OCI-LY7 (cell line): ENCODE measurements around the gene WIPF1. TPM values are rescaled to one million over a fixed set of nuclear protein-coding genes. Genes with fewer than 3 reads are reported as not detected.

Experiments
- BruUV-seq: library from RNA; stranded (reverse); fragments of 400-500 nt; replicated peaks from 2 replicates; lab custom pipeline; 2021; lab: Mats Ljungman, UMichigan
- CTCF ChIA-PET: fragments of 300-600 bp; sonication (Branson Sonifier 250); formaldehyde crosslinking; loops from one replicate; lab custom pipeline; 2022; ENCODE audit warnings: antibody characterized with exemption; ENCODE audit not compliant: unreplicated experiment; lab: Charles Lee
- POLR2A ChIA-PET: fragments of 300-600 bp; sonication (Branson Sonifier 250); formaldehyde crosslinking; loops from one replicate; lab custom pipeline; 2022; ENCODE audit warnings: antibody characterized with exemption; lab: Charles Lee
- DNase-seq: peaks from one replicate; pipeline ENCODE4 v3.0.0-alpha.2; 2015; ENCODE audit warnings: low spot score
- H2AFZ ChIP-seq: fragments of 200-600 bp; sonication (generic), shearing (Covaris generic); 2 replicates; pipeline ENCODE4 v1.6.1; 2014; ENCODE audit warnings: mild to moderate bottlenecking, antibody characterized with exemption, low read length, moderate library complexity
- H3K27ac ChIP-seq: fragments of 200-600 bp; sonication (generic); 2 replicates; pipeline ENCODE4 v1.5.1; 2014; ENCODE audit warnings: mixed run types, low read depth, mild to moderate bottlenecking, moderate library complexity, low read length, inconsistent platforms; ENCODE audit not compliant: poor library complexity, severe bottlenecking
- H3K36me3 ChIP-seq: fragments of 200-600 bp; sonication (generic); 2 replicates; pipeline ENCODE4 v1.6.1; 2014; ENCODE audit warnings: mild to moderate bottlenecking, antibody characterized with exemption, low read length, moderate library complexity, mixed read lengths; ENCODE audit not compliant: insufficient read depth
- H3K4me1 ChIP-seq: fragments of 200-600 bp; sonication (generic); 2 replicates; pipeline ENCODE4 v1.5.1; 2014; ENCODE audit warnings: mild to moderate bottlenecking, low read length; ENCODE audit not compliant: insufficient read depth, poor library complexity, severe bottlenecking
- H3K4me2 ChIP-seq: fragments of 200-600 bp; sonication (generic); 2 replicates; pipeline ENCODE4 v1.6.1; 2014; ENCODE audit warnings: mild to moderate bottlenecking, low read length
- H3K4me3 ChIP-seq: fragments of 200-600 bp; sonication (generic); 2 replicates; pipeline ENCODE4 v1.5.1; 2014; ENCODE audit warnings: mild to moderate bottlenecking, low read depth, low read length; ENCODE audit not compliant: poor library complexity, severe bottlenecking
- H3K79me2 ChIP-seq: fragments of 200-600 bp; sonication (generic); 2 replicates; pipeline ENCODE4 v1.6.1; 2016; ENCODE audit warnings: low read depth, mild to moderate bottlenecking, low read length, moderate library complexity, mixed read lengths; ENCODE audit not compliant: insufficient read depth
- H3K9me2 ChIP-seq: fragments of 200-600 bp; sonication (generic); 2 replicates; pipeline ENCODE4 v1.6.1; 2016; ENCODE audit warnings: mild to moderate bottlenecking, low read length, mixed read lengths; ENCODE audit not compliant: insufficient read depth
- H3K9me3 ChIP-seq: fragments of 200-600 bp; sonication (generic); 2 replicates; pipeline ENCODE4 v1.6.1; 2014; ENCODE audit warnings: mild to moderate bottlenecking, mixed run types, low read length, mixed read lengths
- H4K20me1 ChIP-seq: fragments of 200-600 bp; sonication (generic); 2 replicates; pipeline ENCODE4 v1.6.1; 2014; ENCODE audit warnings: mild to moderate bottlenecking, antibody characterized with exemption, low read length, moderate library complexity, mixed read lengths; ENCODE audit not compliant: insufficient read depth
- CTCF ChIP-seq: fragments of 200-600 bp; sonication (generic); conservative IDR thresholded peaks from 2 replicates; pipeline ENCODE4 v1.5.1; 2014; ENCODE audit warnings: mild to moderate bottlenecking, antibody characterized with exemption, low read length, moderate library complexity, mixed read lengths
- EZH2phosphoT487 ChIP-seq: fragments of 200-600 bp; sonication (generic); IDR thresholded peaks from 2 replicates; pipeline ENCODE4 v1.6.1; 2018; ENCODE audit warnings: low read depth, borderline replicate concordance, mild to moderate bottlenecking, mixed run types, antibody characterized with exemption, low read length, moderate library complexity, mixed read lengths
- intact Hi-C: fragments of 100-400 bp; cut with micrococcal nuclease; formaldehyde crosslinking; loops from one replicate; pipeline ENCODE4 v1.10.0; 2022; ENCODE audit not compliant: unreplicated experiment
- total RNA-seq, 2 experiments: library from RNA; depleted of rRNA in 1 of 2; stranded (reverse); fragments of >200 nt in 1 of 2; shearing (Covaris generic) in 1 of 2; gene quantifications; 2 replicates each; pipeline ENCODE4 v1.2.3, GENCODE V29; 2014 to 2022

Gene WIPF1
- total RNA-seq, 2 experiments from 2014 or later, result 27.1 to 192 TPM

GRCh38 chr2:174516501-174517378 lies 80.9 kb downstream of the WIPF1 start:
- ChIA-PET CTCF (no interaction called here), POLR2A (interaction anchor here (0.7 to 1.2 kb wide), 2 partner anchors 24 to 79 kb away, joined by 3 to 6 read pairs; no protein-coding TSS in a partner anchor)
- no peak overlapping the region; the same call in 1 of the 2 replicates for H3K4me2 ChIP-seq
- H2AFZ ChIP-seq, result no peak overlapping the region
- intact Hi-C loops, result no loop called here
- DNase-seq, result peak; percentile 14
- TF ChIP-seq CTCF (no peak), EZH2phosphoT487 (no peak)
- H3K36me3 ChIP-seq, result no peaks in the 10 kb centered on the region
- no peaks in the 10 kb centered on the region for H3K4me1 ChIP-seq
- H3K9me3 ChIP-seq, result peaks cover 7% of the 10 kb centered on the region; the same call in 1 of the 2 replicates
- BruUV-seq, result no TSS peak
- H3K4me3 ChIP-seq, result no peak overlapping the region
- no peak overlapping the region for H3K27ac ChIP-seq
- H3K9me2 ChIP-seq, result no peaks in the 10 kb centered on the region
- no peaks in the 10 kb centered on the region for H3K79me2 ChIP-seq
- no peaks in the 10 kb centered on the region for H4K20me1 ChIP-seq

- H3K36me3 ChIP-seq, result no peaks in the 10 kb centered on the region
- H3K4me2 ChIP-seq, result no peak overlapping the region
- H2AFZ ChIP-seq, result no peak overlapping the region
- peaks cover 28% of the 10 kb centered on the region for H3K9me3 ChIP-seq
- H3K4me3 ChIP-seq, result no peak overlapping the region
- intact Hi-C loops, result no loop called here
- no peak overlapping the region for H3K27ac ChIP-seq
- no peaks in the 10 kb centered on the region for H4K20me1 ChIP-seq
- no peak for DNase-seq
- CTCF ChIA-PET, result no interaction called here
- H3K4me1 ChIP-seq, result no peaks in the 10 kb centered on the region
- POLR2A ChIA-PET, result interaction anchor here (1.0 to 1.1 kb wide), 3 partner anchors 10 to 25 kb away, joined by 3 to 4 read pairs (median 3); no protein-coding TSS in a partner anchor
- no peaks in the 10 kb centered on the region for H3K9me2 ChIP-seq
- H3K79me2 ChIP-seq, result no peaks in the 10 kb centered on the region
- BruUV-seq, result no TSS peak
- TF ChIP-seq CTCF (no peak), EZH2phosphoT487 (no peak)
Observed at GRCh38 chr2:174512345-174512744, 85.3 kb downstream of the WIPF1 start.
